CD4-positive, alpha-beta memory T cell (primary cell): ENCODE results near the gene WNT7B. TPM values are rescaled to one million over a fixed set of nuclear protein-coding genes. Genes with fewer than 3 reads are reported as not detected.

Experiments used
- CTCF ChIA-PET: fragments of 350-600 bp; sonication (Branson Sonifier 250); formaldehyde crosslinking; loops from one replicate; lab custom pipeline; 2021; ENCODE audit warnings: inconsistent platforms; ENCODE audit not compliant: partially characterized antibody; lab: Charles Lee
- POLR2A ChIA-PET: fragments of 350-600 bp; sonication (Branson Sonifier 250); formaldehyde crosslinking; loops from one replicate; lab custom pipeline; 2021; ENCODE audit not compliant: partially characterized antibody; lab: Charles Lee
- DNase-seq, 5 donors: peaks; one replicate each; pipeline versions ENCODE4 v3.0.0 to v3.0.0-alpha.2; 2020 to 2022; ENCODE audit warnings: mixed read lengths in 1 of 5
- H3K27ac ChIP-seq: one replicate; pipeline ENCODE4 v1.7.0; 2013; ENCODE audit warnings: low read depth, low read length
- H3K27me3 ChIP-seq: 2 replicates; pipeline ENCODE4 v1.7.0; 2013; ENCODE audit warnings: mild to moderate bottlenecking, low read length, moderate library complexity; ENCODE audit not compliant: insufficient read depth
- H3K36me3 ChIP-seq: 2 replicates; pipeline ENCODE4 v1.7.0; 2013; ENCODE audit warnings: mild to moderate bottlenecking, low read length, moderate library complexity; ENCODE audit not compliant: insufficient read depth
- H3K4me1 ChIP-seq: 2 replicates; pipeline ENCODE4 v1.7.0; 2013; ENCODE audit warnings: mild to moderate bottlenecking, low read length, moderate library complexity; ENCODE audit not compliant: insufficient read depth
- H3K4me3 ChIP-seq, 2 donors: one replicate each; pipeline ENCODE4 v1.7.0; 2013; ENCODE audit warnings: low read length in 2 of 2, mild to moderate bottlenecking in 1 of 2
- H3K9me3 ChIP-seq, 2 donors: one replicate each; pipeline ENCODE4 v1.7.0; 2013; ENCODE audit warnings: low read length in 2 of 2, control low read depth in 1 of 2; ENCODE audit not compliant: control insufficient read depth in 1 of 2
- H3K27ac Mint-ChIP-seq, 7 donors: one replicate each; pipeline ENCODE4 v1.8.0; 2020 to 2021; ENCODE audit warnings: mixed read lengths in 7 of 7, mild to moderate bottlenecking in 6 of 7, inconsistent platforms in 3 of 7, moderate library complexity in 3 of 7
- H3K27me3 Mint-ChIP-seq, 2 donors: one replicate each; pipeline ENCODE4 v1.8.0; 2020 to 2021; ENCODE audit warnings: mixed read lengths in 2 of 2
- H3K36me3 Mint-ChIP-seq, 2 donors: one replicate each; pipeline ENCODE4 v1.8.0; 2020 to 2021; ENCODE audit warnings: mixed read lengths in 2 of 2, inconsistent platforms in 1 of 2, mild to moderate bottlenecking in 1 of 2
- H3K4me1 Mint-ChIP-seq, 4 donors: one replicate each; pipeline ENCODE4 v1.8.0; 2020 to 2021; ENCODE audit warnings: mixed read lengths in 4 of 4, mild to moderate bottlenecking in 1 of 4
- H3K4me3 Mint-ChIP-seq, 8 donors: one replicate each; pipeline ENCODE4 v1.8.0; 2020 to 2021; ENCODE audit warnings: mixed read lengths in 8 of 8, mild to moderate bottlenecking in 7 of 8, moderate library complexity in 6 of 8, inconsistent platforms in 3 of 8
- H3K9me3 Mint-ChIP-seq, 8 donors: one replicate each; pipeline ENCODE4 v1.8.0; 2020 to 2021; ENCODE audit warnings: mixed read lengths in 8 of 8, mild to moderate bottlenecking in 5 of 8, inconsistent platforms in 3 of 8, moderate library complexity in 1 of 8
- intact Hi-C: fragments of 100-400 bp; cut with micrococcal nuclease; formaldehyde crosslinking; loops from one replicate; pipeline ENCODE4 v1.15.1; 2023
- polyA plus RNA-seq, 2 donors: library from polyadenylated mRNA; unstranded; fragments of 300-500 nt; fragmentation: Illumina TruSeq; gene quantifications; one replicate each; pipeline ENCODE4 v1.2.3, GENCODE V29; 2021
- total RNA-seq, 2 experiments: library from RNA; stranded (reverse); gene quantifications; one replicate each; pipeline ENCODE4 v1.2.3, GENCODE V29; 2021

WNT7B gene
- total RNA-seq (not detected), polyA plus RNA-seq (not detected)

GRCh38 chr22:45977003-45977411 is at the start of gene WNT7B:
WNT7B (minus strand) TSS chr22:45977162; CDS start chr22:45976754, 408 bp downstream.
- intact Hi-C loops: no loop called here
- Mint-ChIP-seq H3K9me3 (no peaks in the 10 kb centered on the region), H3K4me3 (peak within 1 kb of the TSS in 7 of 8 donors; percentile 54 to 70 (median 64)), H3K27ac (peak within 1 kb of the TSS in 2 of 7 donors; percentile 4 to 30), H3K4me1 (peaks cover 2 to 25% (median 7%) of the 10 kb centered on the region in 4 donors), H3K36me3 (no peaks in the 10 kb centered on the region), H3K27me3 (peaks cover 25 to 26% of the 10 kb centered on the region in 2 donors)
- CTCF ChIA-PET: no interaction called here
- DNase-seq: peak in 3 of 5 donors; percentile 15 to 67 (median 16)
- Histone ChIP-seq H3K9me3 (no peaks in the 10 kb centered on the region), H3K4me3 (no peak within 1 kb of the TSS), H3K36me3 (no peaks in the 10 kb centered on the region), H3K27me3 (peaks cover 23% of the 10 kb centered on the region), H3K4me1 (peaks cover 20% of the 10 kb centered on the region), H3K27ac (no peak within 1 kb of the TSS)
- POLR2A ChIA-PET: no interaction called here

DNA sequence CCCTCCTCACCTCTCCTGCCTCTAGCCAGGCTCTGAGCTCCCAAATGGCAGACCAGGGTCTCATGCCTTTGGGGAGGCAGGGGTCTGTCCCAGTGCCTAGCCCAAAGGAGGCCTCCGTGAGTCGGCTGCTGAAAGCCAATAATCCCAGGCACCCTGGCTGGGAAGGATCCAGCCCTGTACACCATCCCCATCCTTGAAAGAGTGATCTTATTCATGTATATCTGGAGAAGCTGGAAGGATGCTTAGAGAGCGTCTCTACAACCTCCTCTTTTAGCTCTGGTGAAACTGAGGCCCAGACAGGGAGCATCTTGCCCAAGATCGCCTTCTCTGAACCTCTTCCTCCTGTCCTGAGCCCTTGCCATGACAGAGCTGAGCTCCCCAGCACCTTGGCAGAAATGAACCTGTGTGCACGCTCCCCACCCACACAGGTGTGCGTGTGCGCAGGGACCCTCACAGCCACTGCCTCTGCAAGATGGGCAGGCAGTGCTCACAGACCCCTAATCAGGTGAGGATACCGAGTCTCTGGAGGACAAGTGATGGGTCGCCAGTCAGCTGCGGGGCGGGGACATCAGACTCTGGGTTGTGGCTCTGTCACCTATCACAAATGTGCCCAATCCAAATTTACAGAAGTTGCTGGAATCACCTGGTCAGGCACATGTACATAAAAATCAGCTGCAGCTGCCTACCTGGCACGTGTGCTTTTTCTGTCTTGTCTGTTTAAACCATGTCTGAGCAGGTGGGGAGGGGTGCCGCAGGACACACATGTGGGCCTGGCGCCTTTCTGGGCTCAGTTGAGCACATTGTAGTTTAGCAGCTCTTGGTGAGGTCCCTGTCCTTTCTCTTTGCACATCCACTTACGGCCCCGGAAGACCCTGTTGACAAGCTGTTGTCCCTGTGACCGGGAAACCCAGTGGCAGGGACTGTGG is 49.3 kb upstream of the WNT7B start:
- Mint-ChIP-seq H3K9me3 (no peaks in the 10 kb centered on the region), H3K27me3 (peaks cover 31 to 35% of the 10 kb centered on the region in 2 donors)
- intact Hi-C loops: no loop called here

GRCh38 chr22:46025225-46025972 is 48.4 kb upstream of the WNT7B start:
- no peaks in the 10 kb centered on the region for H3K36me3 ChIP-seq
- Mint-ChIP-seq H3K9me3 (no peaks in the 10 kb centered on the region), H3K27me3 (peaks cover 31 to 35% of the 10 kb centered on the region in 2 donors), H3K4me3 (peak overlapping the region in 1 of 8 donors; percentile 20), H3K4me1 (peaks cover 0 to 9% (median 2%) of the 10 kb centered on the region in 4 donors), H3K36me3 (no peaks in the 10 kb centered on the region), H3K27ac (peak overlapping the region in 1 of 7 donors; percentile 41)
- DNase-seq: no peak
- ChIA-PET CTCF (interaction anchor here (0.6 kb wide), 1 partner anchor 10 kb away, joined by 3 read pairs; no protein-coding TSS in a partner anchor), POLR2A (no interaction called here)
- no peak overlapping the region for H3K27ac ChIP-seq
- no peak overlapping the region for H3K4me3 ChIP-seq
- H3K9me3 ChIP-seq: no peaks in the 10 kb centered on the region
- intact Hi-C loops: no loop called here
- no peaks in the 10 kb centered on the region for H3K4me1 ChIP-seq
- H3K27me3 ChIP-seq: peaks cover 19% of the 10 kb centered on the region

More for the DNA sequence above, 49.3 kb upstream of the WNT7B start:
- Mint-ChIP-seq H3K4me3 (peak overlapping the region in 1 of 8 donors; percentile 16), H3K36me3 (no peaks in the 10 kb centered on the region), H3K4me1 (peaks cover 0 to 9% (median 2%) of the 10 kb centered on the region in 4 donors), H3K27ac (no peak overlapping the region)
- Histone ChIP-seq H3K4me1 (no peaks in the 10 kb centered on the region), H3K4me3 (no peak overlapping the region), H3K36me3 (no peaks in the 10 kb centered on the region), H3K27ac (no peak overlapping the region), H3K27me3 (peaks cover 19% of the 10 kb centered on the region), H3K9me3 (no peaks in the 10 kb centered on the region)
- POLR2A ChIA-PET: no interaction called here
- CTCF ChIA-PET: interaction anchor here (1.2 kb wide), 1 partner anchor 20 kb away, joined by 4 read pairs; no protein-coding TSS in a partner anchor
- no peak for DNase-seq

GRCh38 chr22:46024136-46024840 is 47.3 kb upstream of the WNT7B start:
- no peaks in the 10 kb centered on the region for H3K9me3 ChIP-seq
- H3K36me3 ChIP-seq: no peaks in the 10 kb centered on the region
- H3K27me3 ChIP-seq: peaks cover 19% of the 10 kb centered on the region
- Mint-ChIP-seq H3K36me3 (no peaks in the 10 kb centered on the region), H3K27me3 (peaks cover 31 to 32% of the 10 kb centered on the region in 2 donors), H3K4me3 (no peak overlapping the region), H3K27ac (peak overlapping the region in 1 of 7 donors; percentile 72), H3K4me1 (peaks cover 0 to 9% (median 2%) of the 10 kb centered on the region in 4 donors), H3K9me3 (no peaks in the 10 kb centered on the region)
- H3K4me1 ChIP-seq: no peaks in the 10 kb centered on the region
- H3K4me3 ChIP-seq: no peak overlapping the region
- CTCF ChIA-PET: interaction anchor here (0.6 to 1.0 kb wide), 2 partner anchors 9 to 93 kb away, joined by 3 to 4 read pairs; no protein-coding TSS in a partner anchor
- POLR2A ChIA-PET: no interaction called here
- intact Hi-C loops: no loop called here
- no peak overlapping the region for H3K27ac ChIP-seq
- DNase-seq: no peak

GRCh38 chr22:46023558-46023981 is 46.6 kb upstream of the WNT7B start:
- H3K36me3 ChIP-seq: no peaks in the 10 kb centered on the region
- Mint-ChIP-seq H3K27me3 (peaks cover 29 to 32% of the 10 kb centered on the region in 2 donors), H3K4me3 (no peak overlapping the region), H3K9me3 (no peaks in the 10 kb centered on the region), H3K4me1 (peaks cover 0 to 9% (median 2%) of the 10 kb centered on the region in 4 donors), H3K36me3 (no peaks in the 10 kb centered on the region), H3K27ac (no peak overlapping the region)
- H3K9me3 ChIP-seq: no peaks in the 10 kb centered on the region
- intact Hi-C loops: no loop called here
- POLR2A ChIA-PET: no interaction called here
- CTCF ChIA-PET: no interaction called here
- no peak for DNase-seq
- H3K4me1 ChIP-seq: no peaks in the 10 kb centered on the region
- no peak overlapping the region for H3K4me3 ChIP-seq
- peaks cover 19% of the 10 kb centered on the region for H3K27me3 ChIP-seq
- H3K27ac ChIP-seq: no peak overlapping the region

- intact Hi-C loops: no loop called here
- Histone ChIP-seq H3K27ac (no peak overlapping the region), H3K9me3 (no peaks in the 10 kb centered on the region), H3K4me3 (no peak overlapping the region), H3K4me1 (no peaks in the 10 kb centered on the region), H3K27me3 (peaks cover 18% of the 10 kb centered on the region), H3K36me3 (no peaks in the 10 kb centered on the region)
- ChIA-PET POLR2A (no interaction called here), CTCF (interaction anchor here (1.7 kb wide), 1 partner anchor 10 kb away, joined by 4 read pairs; no protein-coding TSS in a partner anchor)
- H3K4me1 Mint-ChIP-seq: peaks cover 0 to 7% (median 2%) of the 10 kb centered on the region in 4 donors
- no peaks in the 10 kb centered on the region for H3K9me3 Mint-ChIP-seq
- H3K4me3 Mint-ChIP-seq: no peak overlapping the region
- H3K27ac Mint-ChIP-seq: no peak overlapping the region
- peaks cover 26% of the 10 kb centered on the region in 2 donors for H3K27me3 Mint-ChIP-seq
- no peaks in the 10 kb centered on the region for H3K36me3 Mint-ChIP-seq
- no peak for DNase-seq
These were observed 46.0 kb upstream of the WNT7B start for GRCh38 chr22:46022881-46023512.
